Parathyroid adenoma (tissue), 2 donors: ENCODE data around the gene KAT2A.

ENCODE experiments used
- H2AFZ ChIP-seq: fragments of 300-600 bp; sonication (generic); one replicate; pipeline ENCODE4 v1.7.0; 2017; ENCODE audit warnings: antibody characterized with exemption, mild to moderate bottlenecking
- H3K27ac ChIP-seq: fragments of 300-600 bp; sonication (generic); one replicate; pipeline ENCODE4 v1.7.0; 2017
- H3K27me3 ChIP-seq: fragments of 300-600 bp; sonication (generic); one replicate; pipeline ENCODE4 v1.7.0; 2017; ENCODE audit warnings: low read length; ENCODE audit not compliant: control insufficient read depth, insufficient read depth
- H3K36me3 ChIP-seq: fragments of 300-600 bp; sonication (generic); one replicate; pipeline ENCODE4 v1.7.0; 2017; ENCODE audit warnings: low read length; ENCODE audit not compliant: control insufficient read depth, insufficient read depth
- H3K4me1 ChIP-seq: fragments of 300-600 bp; sonication (generic); one replicate; pipeline ENCODE4 v1.7.0; 2017; ENCODE audit warnings: control low read depth
- H3K4me2 ChIP-seq: fragments of 300-600 bp; sonication (generic); one replicate; pipeline ENCODE4 v1.7.0; 2017; ENCODE audit warnings: low read length
- H3K4me3 ChIP-seq: fragments of 300-600 bp; sonication (generic); one replicate; pipeline ENCODE4 v1.7.0; 2017; ENCODE audit warnings: low read depth, low read length
- H3K79me2 ChIP-seq: fragments of 300-600 bp; sonication (generic); one replicate; pipeline ENCODE4 v1.7.0; 2017; ENCODE audit warnings: control low read depth
- H3K9ac ChIP-seq: fragments of 300-600 bp; sonication (generic); one replicate; pipeline ENCODE4 v1.7.0; 2017; ENCODE audit warnings: mild to moderate bottlenecking
- H3K9me3 ChIP-seq: fragments of 300-600 bp; sonication (generic); one replicate; pipeline ENCODE4 v1.7.0; 2017; ENCODE audit warnings: low read length; ENCODE audit not compliant: control insufficient read depth
- CTCF ChIP-seq: fragments of 300-600 bp; sonication (generic); IDR thresholded peaks from one replicate; pipeline ENCODE4 v1.7.0; 2017; ENCODE audit warnings: antibody characterized with exemption, mild to moderate bottlenecking
- donor health status: primary hyperparathyroidism.

KAT2A gene

GRCh38 chr17:42131981-42132432 lies 10.8 kb upstream of the KAT2A start:
- no peak overlapping the region for H3K4me2 ChIP-seq
- no peaks in the 10 kb centered on the region for H3K9me3 ChIP-seq
- no peaks in the 10 kb centered on the region for H3K36me3 ChIP-seq
- H3K4me3 ChIP-seq, result no peak overlapping the region
- H3K79me2 ChIP-seq, result peaks cover 24% of the 10 kb centered on the region
- H3K27me3 ChIP-seq, result no peaks in the 10 kb centered on the region
- no peak overlapping the region for H3K9ac ChIP-seq
- no peak for TF ChIP-seq CTCF
- H3K27ac ChIP-seq, result peak overlapping the region; percentile 46
- H3K4me1 ChIP-seq, result peaks cover 22% of the 10 kb centered on the region
- H2AFZ ChIP-seq, result no peak overlapping the region

GRCh38 chr17:42131232-42131631 lies 10.1 kb upstream of the KAT2A start:
- peak overlapping the region; percentile 46 for H3K27ac ChIP-seq
- peaks cover 21% of the 10 kb centered on the region for H3K4me1 ChIP-seq
- no peak for TF ChIP-seq CTCF
- H2AFZ ChIP-seq, result no peak overlapping the region
- no peaks in the 10 kb centered on the region for H3K36me3 ChIP-seq
- H3K9ac ChIP-seq, result no peak overlapping the region
- no peak overlapping the region for H3K4me2 ChIP-seq
- H3K79me2 ChIP-seq, result peaks cover 17% of the 10 kb centered on the region
- no peaks in the 10 kb centered on the region for H3K9me3 ChIP-seq
- no peak overlapping the region for H3K4me3 ChIP-seq
- no peaks in the 10 kb centered on the region for H3K27me3 ChIP-seq

- H3K9me3 ChIP-seq, result no peaks in the 10 kb centered on the region
- H3K9ac ChIP-seq, result no peak overlapping the region
- H3K4me3 ChIP-seq, result no peak overlapping the region
- H3K4me1 ChIP-seq, result peaks cover 15% of the 10 kb centered on the region
- peaks cover 12% of the 10 kb centered on the region for H3K79me2 ChIP-seq
- no peak for TF ChIP-seq CTCF
- no peaks in the 10 kb centered on the region for H3K27me3 ChIP-seq
- H3K27ac ChIP-seq, result peak overlapping the region; percentile 46
- no peaks in the 10 kb centered on the region for H3K36me3 ChIP-seq
- no peak overlapping the region for H3K4me2 ChIP-seq
- H2AFZ ChIP-seq, result no peak overlapping the region
Observed at GRCh38 chr17:42130310-42130936, 9.3 kb upstream of the KAT2A start.

- no peaks in the 10 kb centered on the region for H3K36me3 ChIP-seq
Observed at GRCh38 chr17:42129109-42129837, 8.1 kb upstream of the KAT2A start.

More at GRCh38 chr17:42129109-42129837, 8.1 kb upstream of the KAT2A start:
- Histone ChIP-seq H2AFZ (no peak overlapping the region), H3K4me3 (no peak overlapping the region), H3K9me3 (no peaks in the 10 kb centered on the region), H3K27ac (peak overlapping the region; percentile 46), H3K9ac (no peak overlapping the region), H3K27me3 (no peaks in the 10 kb centered on the region), H3K4me1 (peaks cover 15% of the 10 kb centered on the region), H3K79me2 (peaks cover 8% of the 10 kb centered on the region), H3K4me2 (peak overlapping the region; percentile 35)
- TF ChIP-seq CTCF, result no peak
